ENCODE measurements around the gene GABRG2.

Gene GABRG2

DNA sequence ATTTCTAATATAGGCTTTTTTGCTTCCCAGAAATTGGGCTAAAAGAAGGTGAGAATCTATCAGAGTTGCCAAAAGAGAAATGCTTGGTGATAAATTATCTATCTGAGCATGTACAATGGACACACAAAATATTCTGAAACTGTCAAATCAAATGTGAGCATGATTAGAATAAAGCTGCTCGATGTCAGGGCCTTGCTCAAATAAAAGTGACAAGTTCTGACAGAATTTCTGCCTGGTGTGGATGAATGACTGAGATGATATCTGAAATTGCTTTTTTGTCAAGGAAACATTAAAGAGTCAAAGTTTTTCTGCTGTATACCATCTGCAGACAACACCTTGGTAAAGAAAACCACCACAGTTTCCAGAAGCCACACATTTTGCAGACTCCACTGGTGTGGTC is 128.8 kb downstream of the GABRG2 start:
- ATAC-seq, result no peak

DNA sequence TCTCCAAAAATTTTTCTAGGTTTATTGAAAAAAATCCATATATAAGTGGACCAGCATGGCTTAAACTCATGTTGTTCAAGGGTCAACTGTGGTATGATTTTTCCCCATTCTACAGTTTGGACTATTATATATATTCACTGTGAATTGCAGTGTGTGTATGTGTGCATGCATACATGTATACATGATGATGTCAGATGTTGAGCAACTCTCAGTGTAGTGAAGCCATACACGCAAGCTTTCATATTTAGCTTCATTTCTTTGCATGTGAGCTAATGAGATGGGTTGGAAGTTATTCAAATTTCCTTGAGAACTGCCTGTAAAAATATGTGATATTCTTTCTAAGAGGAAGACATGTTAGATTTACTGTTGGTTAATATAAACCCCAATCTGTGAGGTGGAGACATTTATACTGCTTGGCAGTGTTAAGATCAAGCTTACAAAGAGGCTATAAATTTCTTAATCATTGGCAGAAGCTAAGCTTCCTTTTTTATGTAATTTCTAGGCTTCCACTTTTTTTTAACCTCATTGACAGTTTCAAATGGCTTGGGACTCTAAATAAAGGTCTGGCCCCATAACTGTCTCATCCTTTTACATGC is 134.8 kb downstream of the GABRG2 start:
- ATAC-seq, result no peak
